ENCODE measurements around the gene ZRANB3. TPM values are rescaled to one million over a fixed set of nuclear protein-coding genes. Genes with fewer than 3 reads are reported as not detected.

The ZRANB3 gene
- total and polyA plus RNA-seq, 2 of the 13 experiments (the other 11 are each of a cell fraction or from before 2014, with no cell fraction given), result 5.8 to 25.2 TPM

DNA sequence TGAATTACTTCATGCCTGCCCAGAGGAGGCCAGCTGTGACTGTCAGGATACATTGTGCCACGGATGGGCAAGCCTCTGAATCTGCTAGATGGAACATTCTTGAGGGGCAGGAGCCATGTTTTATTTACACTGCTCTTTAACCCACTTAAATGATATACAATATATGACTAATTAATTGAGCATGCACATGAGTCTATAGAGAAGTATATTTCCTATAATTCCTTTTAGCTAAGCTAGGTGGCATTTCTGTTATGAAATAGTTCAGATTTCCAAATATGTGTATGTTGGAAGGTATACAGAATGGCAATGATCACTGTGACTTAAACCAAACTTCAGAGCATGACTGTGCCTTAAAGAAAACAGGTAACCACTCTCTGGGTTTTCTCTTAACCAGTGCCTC is 347.2 kb downstream of the ZRANB3 start:
- H3K79me2 ChIP-seq (ENCODE audit: insufficient read depth, low read length), result no peaks in the 10 kb centered on the region
- no peak for ATAC-seq
- POLR2A ChIA-PET, result no interaction called here

More for the DNA sequence above, 347.2 kb downstream of the ZRANB3 start:
- Histone ChIP-seq H3K36me3 (replicated peaks in 1 of 2; ENCODE audit: control insufficient read depth in 1 of 2, insufficient read depth in 2 of 2, low read length in 2 of 2) (no peaks in the 10 kb centered on the region), H2AFZ (ENCODE audit: low read length) (no peak overlapping the region), H3K9ac (ENCODE audit: insufficient read depth, low read depth, low read length) (no peak overlapping the region), H3K9me3 (ENCODE audit: low read length) (no peaks in the 10 kb centered on the region), H3K27ac (ENCODE audit: extremely low read length, insufficient read depth, low read length) (no peak overlapping the region), H3K4me3 (replicated peaks in 1 of 3; ENCODE audit: insufficient read depth in 1 of 3, low read depth in 2 of 3, low read length in 3 of 3) (no peak overlapping the region), H4K20me1 (ENCODE audit: insufficient read depth, low read length) (no peaks in the 10 kb centered on the region), H3K27me3 (ENCODE audit: control insufficient read depth in 1 of 2, insufficient read depth in 2 of 2, low read length in 2 of 2) (no peaks in the 10 kb centered on the region), H3K4me1 (ENCODE audit: insufficient read depth, low read length) (no peaks in the 10 kb centered on the region), H3K4me2 (ENCODE audit: low read depth, low read length) (no peak overlapping the region)
- CTCF ChIA-PET (ENCODE audit: low intra/inter-chr PET ratio, low total read pairs), result no interaction called here
- no TSS peak for BruUV-seq (replicated peaks)
- intact Hi-C loops (cut with micrococcal nuclease; ENCODE audit: unreplicated experiment) (no loop called here), in situ Hi-C loops (cut with HindIII; ENCODE audit: extremely low pct_ligation_motif_present, low pct_unique_long_range_greater_than_20kb) (no loop called here)
- DNase-seq (ENCODE audit: low spot score) (no peak), FAIRE-seq (no peak)
- TF ChIP-seq, protein P1, sequence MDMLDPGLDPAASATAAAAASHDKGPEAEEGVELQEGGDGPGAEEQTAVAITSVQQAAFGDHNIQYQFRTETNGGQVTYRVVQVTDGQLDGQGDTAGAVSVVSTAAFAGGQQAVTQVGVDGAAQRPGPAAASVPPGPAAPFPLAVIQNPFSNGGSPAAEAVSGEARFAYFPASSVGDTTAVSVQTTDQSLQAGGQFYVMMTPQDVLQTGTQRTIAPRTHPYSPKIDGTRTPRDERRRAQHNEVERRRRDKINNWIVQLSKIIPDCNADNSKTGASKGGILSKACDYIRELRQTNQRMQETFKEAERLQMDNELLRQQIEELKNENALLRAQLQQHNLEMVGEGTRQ (IDR thresholded peaks at IDR 0.05; ENCODE audit: low read depth, low read length), result no peak
- TF ChIP-seq, protein P1 (CRISPR knock-in tag; IDR thresholded peaks at IDR 0.05; ENCODE audit: borderline replicate concordance), result no peak
- TF ChIP-seq GATAD2A (CRISPR knock-in tag; IDR thresholded peaks at IDR 0.05) (no peak), CBX1 (IDR thresholded peaks at IDR 0.05; ENCODE audit: low read depth) (no peak), MED1 (CRISPR knock-in tag; IDR thresholded peaks at IDR 0.05) (no peak), ZFP36 (IDR thresholded peaks at IDR 0.05; ENCODE audit: borderline replicate concordance, low read depth, low read length, partially characterized antibody) (no peak), ZNF232 (CRISPR knock-in tag; IDR thresholded peaks at IDR 0.05; ENCODE audit: borderline replicate concordance) (no peak), ZNF75D (CRISPR knock-in tag; IDR thresholded peaks at IDR 0.05; ENCODE audit: borderline replicate concordance) (no peak), SETDB1 (CRISPR knock-in tag; IDR thresholded peaks at IDR 0.05; ENCODE audit: borderline replicate concordance) (no peak), KAT2B (IDR thresholded peaks at IDR 0.05; ENCODE audit: borderline replicate concordance, low read depth, low read length) (no peak), ARID2 (CRISPR knock-in tag; IDR thresholded peaks at IDR 0.05; ENCODE audit: borderline replicate concordance) (no peak), ZBTB38 (CRISPR knock-in tag; IDR thresholded peaks at IDR 0.05) (no peak), ZNF382 (CRISPR knock-in tag; IDR thresholded peaks at IDR 0.05; ENCODE audit: borderline replicate concordance) (no peak), ZFX (CRISPR knock-in tag; IDR thresholded peaks at IDR 0.05; ENCODE audit: low read depth) (no peak)
- TF ChIP-seq, protein P2, sequence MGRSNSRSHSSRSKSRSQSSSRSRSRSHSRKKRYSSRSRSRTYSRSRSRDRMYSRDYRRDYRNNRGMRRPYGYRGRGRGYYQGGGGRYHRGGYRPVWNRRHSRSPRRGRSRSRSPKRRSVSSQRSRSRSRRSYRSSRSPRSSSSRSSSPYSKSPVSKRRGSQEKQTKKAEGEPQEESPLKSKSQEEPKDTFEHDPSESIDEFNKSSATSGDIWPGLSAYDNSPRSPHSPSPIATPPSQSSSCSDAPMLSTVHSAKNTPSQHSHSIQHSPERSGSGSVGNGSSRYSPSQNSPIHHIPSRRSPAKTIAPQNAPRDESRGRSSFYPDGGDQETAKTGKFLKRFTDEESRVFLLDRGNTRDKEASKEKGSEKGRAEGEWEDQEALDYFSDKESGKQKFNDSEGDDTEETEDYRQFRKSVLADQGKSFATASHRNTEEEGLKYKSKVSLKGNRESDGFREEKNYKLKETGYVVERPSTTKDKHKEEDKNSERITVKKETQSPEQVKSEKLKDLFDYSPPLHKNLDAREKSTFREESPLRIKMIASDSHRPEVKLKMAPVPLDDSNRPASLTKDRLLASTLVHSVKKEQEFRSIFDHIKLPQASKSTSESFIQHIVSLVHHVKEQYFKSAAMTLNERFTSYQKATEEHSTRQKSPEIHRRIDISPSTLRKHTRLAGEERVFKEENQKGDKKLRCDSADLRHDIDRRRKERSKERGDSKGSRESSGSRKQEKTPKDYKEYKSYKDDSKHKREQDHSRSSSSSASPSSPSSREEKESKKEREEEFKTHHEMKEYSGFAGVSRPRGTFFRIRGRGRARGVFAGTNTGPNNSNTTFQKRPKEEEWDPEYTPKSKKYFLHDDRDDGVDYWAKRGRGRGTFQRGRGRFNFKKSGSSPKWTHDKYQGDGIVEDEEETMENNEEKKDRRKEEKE (IDR thresholded peaks at IDR 0.05), result no peak
- TF ChIP-seq, protein P3, sequence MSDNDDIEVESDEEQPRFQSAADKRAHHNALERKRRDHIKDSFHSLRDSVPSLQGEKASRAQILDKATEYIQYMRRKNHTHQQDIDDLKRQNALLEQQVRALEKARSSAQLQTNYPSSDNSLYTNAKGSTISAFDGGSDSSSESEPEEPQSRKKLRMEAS (IDR thresholded peaks at IDR 0.05), result no peak
- 88% methylated on average over 1 of the region's 1 CpG for WGBS (ENCODE audit: low lambda C conversion rate)

Data from HepG2 (cell line).